Activated effector memory CD4-positive, alpha-beta T cell treated with anti-CD3 and anti-CD28 coated beads, Interleukin-2, amount 50 U/mL, for 16 hours (primary cell): ENCODE data around the gene UNC119.

Experiments used
- DNase-seq: peaks from one replicate; pipeline ENCODE4 v3.0.0-alpha.2; 2020

The UNC119 gene

DNA sequence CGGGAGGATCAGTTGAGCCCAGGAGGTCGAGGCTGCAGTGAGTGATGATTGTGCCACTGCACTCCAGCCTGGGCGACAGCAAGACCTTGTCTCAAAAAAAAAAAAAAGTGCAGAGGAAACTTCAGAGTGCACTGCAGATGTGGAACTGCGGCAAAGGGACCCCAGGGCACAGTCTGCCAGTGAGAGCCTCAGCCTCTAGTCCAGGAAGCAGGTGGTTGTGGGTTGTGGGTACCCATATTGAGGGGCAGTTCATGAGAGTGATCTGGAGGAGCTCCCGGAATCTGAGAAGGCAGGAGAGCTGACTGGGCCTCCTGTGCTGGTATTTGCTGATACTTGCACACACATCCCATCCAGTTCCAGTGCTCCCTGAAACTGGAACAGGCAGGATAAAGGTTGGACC, 33.2 kb downstream of the UNC119 start:
- no peak for DNase-seq

- no peak for DNase-seq
Observed at GRCh38 chr17:28518578-28518977, 33.8 kb downstream of the UNC119 start.

- no peak for DNase-seq
Observed at GRCh38 chr17:28518132-28518531, 34.3 kb downstream of the UNC119 start.

DNA sequence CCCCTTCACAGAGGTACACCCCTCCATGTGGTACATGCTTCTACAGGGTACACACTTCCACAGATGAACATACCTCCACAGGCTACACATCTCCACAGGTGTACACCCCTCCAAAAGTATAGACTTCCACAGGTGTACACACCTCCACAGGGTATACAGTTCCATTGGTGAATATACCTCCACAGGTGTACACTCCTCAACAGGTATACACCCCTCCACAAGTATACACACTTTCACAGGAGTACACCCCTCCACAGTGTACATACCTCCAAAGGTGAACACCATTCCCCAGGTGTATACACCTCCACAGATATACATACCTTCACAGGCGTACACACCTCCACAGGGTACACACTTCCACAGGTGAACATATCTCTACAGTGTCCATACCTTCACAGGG, 36.9 kb downstream of the UNC119 start:
- DNase-seq, result no peak

DNA sequence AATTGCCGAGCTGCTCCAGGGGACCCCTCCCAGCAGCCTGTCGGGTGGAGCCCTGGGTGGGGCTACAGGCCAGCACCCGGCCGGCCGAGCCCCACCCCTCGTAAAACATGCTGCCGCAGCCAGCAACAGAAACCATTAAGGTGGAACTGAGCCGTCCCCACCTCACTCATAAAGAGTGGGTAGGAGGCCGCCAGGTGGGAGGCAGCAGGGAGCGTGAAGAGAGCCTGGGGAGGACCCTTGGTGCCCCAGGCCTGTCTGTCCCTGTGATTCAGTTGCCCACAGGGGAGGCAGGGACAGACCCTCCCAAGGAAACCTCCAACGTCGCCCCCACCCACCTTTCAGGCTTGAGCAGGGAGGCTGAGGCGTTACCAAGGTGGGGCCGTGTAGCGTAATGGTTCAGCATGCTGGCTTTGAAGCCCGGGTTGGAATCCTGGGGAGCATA, 37.8 kb downstream of the UNC119 start:
- no peak for DNase-seq

DNA sequence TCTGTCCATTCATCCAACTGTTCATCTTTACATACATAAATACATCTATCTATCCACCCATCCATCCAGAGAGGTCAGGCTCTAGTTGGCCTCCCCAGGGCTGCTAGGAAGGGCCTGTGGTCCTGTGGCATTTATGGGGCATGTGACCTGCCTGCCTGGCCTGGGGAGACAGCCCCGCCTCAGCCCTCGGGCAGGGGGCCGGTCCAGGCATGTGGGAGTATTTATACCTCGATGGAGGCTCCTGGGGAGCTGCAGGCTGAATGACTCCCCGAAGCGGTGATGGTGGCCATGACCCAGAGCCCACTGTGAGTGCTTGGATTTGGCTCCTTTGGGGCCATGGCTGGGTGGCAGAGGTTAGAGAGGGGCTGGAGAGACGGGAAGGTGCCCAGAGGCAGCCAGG, 38.9 kb downstream of the UNC119 start:
- no peak for DNase-seq

DNA sequence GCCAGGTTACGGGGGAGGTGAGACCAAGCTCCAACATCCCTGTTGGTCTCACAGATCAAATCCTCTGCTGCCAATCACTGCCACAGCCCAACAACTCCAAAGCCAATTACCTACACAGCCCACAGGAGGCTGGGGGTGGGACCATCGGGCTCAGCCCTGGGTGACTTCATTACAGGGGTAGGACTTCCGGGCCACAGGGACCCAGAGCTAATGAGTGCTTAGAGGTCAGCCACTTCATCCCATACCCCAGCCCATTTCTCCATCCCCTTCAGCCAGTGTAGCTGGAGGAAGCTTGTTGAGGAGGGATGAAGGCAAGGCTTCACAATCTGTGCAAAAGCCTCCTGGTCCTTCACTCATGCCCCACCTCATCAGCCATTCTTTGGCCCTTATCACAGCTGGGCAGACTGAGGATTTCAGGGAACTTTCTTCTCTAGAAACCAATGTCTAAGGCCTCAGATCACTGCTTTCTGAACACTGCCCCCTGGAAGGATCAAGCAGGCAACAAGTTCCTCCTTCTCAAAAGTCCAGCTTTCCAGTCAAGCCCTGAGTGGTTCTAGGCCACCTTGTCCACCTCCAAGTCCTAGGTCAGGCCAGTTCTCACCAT, 40.5 kb downstream of the UNC119 start:
- no peak for DNase-seq

DNA sequence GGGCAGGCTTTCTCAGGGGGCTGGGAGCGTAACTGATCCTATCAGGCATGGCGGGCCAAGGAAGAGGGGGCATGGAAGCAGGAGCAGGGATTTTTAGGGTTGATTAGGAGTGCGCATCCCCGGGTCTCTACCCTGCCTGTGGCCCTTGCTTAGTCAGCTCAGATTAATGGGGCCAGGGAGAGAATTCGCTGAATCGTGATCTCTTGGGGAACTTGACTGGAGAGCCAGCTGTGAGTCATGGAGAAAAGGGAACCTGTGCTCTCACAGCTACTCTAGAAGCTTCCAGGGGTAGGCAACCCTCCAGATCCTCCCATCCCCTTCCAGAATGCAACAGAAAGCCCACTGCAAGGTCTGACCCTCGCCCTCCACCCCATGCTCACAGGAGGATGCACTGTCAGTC, 42.6 kb downstream of the UNC119 start:
- no peak for DNase-seq

- DNase-seq, result no peak
Observed at GRCh38 chr17:28508211-28508724, 44.2 kb downstream of the UNC119 start.

GRCh38 chr17:28507567-28508203, 44.7 kb downstream of the UNC119 start:
- no peak for DNase-seq

- no peak for DNase-seq
Observed at GRCh38 chr17:28506763-28507487, 45.5 kb downstream of the UNC119 start.

- DNase-seq, result no peak
Observed at GRCh38 chr17:28505986-28506665, 46.3 kb downstream of the UNC119 start, which contains the start of gene FOXN1. FOXN1 (plus strand) TSS chr17:28506348; CDS start chr17:28523970, 17,622 bp downstream.

- no peak for DNase-seq
Observed at GRCh38 chr17:28503420-28503819, 49.0 kb downstream of the UNC119 start.

- DNase-seq, result no peak
Observed at GRCh38 chr17:28501421-28502284, 50.8 kb downstream of the UNC119 start.

- no peak for DNase-seq
Observed at GRCh38 chr17:28500712-28501379, 51.6 kb downstream of the UNC119 start.

- DNase-seq, result no peak
Observed at GRCh38 chr17:28499684-28500357, 52.6 kb downstream of the UNC119 start.

DNA sequence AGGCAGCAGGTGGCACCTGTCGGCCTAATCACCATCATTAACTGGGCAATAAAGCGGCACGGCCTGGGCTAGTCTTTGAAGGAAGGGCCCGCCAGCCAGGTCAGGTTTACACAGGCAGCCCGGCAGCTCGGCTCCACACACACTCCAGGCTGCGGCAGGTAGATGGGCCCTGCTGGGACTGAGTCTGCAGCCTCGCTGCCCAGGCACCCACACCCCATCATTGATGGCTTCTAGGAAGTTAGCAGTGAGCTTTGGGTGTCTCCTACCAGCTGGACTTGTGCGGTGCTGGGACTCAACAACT, 53.1 kb downstream of the UNC119 start:
- no peak for DNase-seq

DNA sequence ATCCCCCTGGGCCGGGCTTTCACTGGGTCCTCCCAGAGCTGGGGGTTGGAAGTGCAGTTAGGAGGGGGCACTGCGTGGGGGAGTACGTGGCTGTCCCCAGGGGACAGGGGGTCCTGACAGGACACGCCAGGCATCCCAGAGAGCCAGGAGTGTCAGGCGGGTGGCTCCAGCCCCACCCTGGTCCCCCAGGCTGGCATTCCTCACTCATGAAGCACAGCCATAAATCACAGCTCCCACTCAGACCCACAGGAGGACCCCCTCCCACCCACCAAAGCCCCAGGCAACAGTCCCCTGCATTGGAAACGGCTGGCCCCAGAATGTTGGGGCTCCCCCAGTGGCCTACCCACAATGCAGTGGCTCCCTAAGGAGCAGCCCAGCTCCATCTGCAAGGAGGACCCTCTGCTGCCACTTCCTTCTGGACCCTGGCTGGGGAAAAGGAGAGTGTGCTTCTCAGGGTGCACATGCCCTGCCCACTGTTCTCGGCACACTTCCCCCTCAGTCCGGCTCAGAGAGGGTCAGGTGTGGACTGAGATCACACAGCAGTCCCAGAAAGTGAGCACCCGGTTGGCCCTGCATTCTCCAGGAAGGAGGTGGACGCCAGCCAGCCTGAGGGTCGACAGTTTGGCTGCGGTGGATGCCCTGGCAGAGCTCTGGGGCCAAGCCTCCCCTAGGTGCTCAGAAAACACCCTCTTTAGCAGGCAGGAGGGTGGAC, 53.6 kb downstream of the UNC119 start:
- DNase-seq, result no peak

GRCh38 chr17:28497931-28498330, 54.5 kb downstream of the UNC119 start:
- DNase-seq, result no peak
